ENCODE data around the gene POLR3F. TPM values are rescaled to one million over a fixed set of nuclear protein-coding genes. Genes with fewer than 3 reads are reported as not detected.
A peak's percentile ranks its signal among the peaks of the same experiment; 100 is the strongest.

The POLR3F gene, protein sequence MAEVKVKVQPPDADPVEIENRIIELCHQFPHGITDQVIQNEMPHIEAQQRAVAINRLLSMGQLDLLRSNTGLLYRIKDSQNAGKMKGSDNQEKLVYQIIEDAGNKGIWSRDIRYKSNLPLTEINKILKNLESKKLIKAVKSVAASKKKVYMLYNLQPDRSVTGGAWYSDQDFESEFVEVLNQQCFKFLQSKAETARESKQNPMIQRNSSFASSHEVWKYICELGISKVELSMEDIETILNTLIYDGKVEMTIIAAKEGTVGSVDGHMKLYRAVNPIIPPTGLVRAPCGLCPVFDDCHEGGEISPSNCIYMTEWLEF
- total RNA-seq (10 to 100 TPM in 1 of 7 donors, 1 to 10 TPM in 6; 6.9 to 12.0 (median 7.4) TPM), polyA plus RNA-seq (1 to 10 TPM; 6.7 to 9.5 (median 8.2) TPM)
- long read RNA-seq, donor 1, partial matches to known transcripts: 0 of 3 reads
- long read RNA-seq, donor 1, other reads (novel, unspliced or antisense): 0 of 3 reads
- long read RNA-seq, donor 2: 0 reads

DNA sequence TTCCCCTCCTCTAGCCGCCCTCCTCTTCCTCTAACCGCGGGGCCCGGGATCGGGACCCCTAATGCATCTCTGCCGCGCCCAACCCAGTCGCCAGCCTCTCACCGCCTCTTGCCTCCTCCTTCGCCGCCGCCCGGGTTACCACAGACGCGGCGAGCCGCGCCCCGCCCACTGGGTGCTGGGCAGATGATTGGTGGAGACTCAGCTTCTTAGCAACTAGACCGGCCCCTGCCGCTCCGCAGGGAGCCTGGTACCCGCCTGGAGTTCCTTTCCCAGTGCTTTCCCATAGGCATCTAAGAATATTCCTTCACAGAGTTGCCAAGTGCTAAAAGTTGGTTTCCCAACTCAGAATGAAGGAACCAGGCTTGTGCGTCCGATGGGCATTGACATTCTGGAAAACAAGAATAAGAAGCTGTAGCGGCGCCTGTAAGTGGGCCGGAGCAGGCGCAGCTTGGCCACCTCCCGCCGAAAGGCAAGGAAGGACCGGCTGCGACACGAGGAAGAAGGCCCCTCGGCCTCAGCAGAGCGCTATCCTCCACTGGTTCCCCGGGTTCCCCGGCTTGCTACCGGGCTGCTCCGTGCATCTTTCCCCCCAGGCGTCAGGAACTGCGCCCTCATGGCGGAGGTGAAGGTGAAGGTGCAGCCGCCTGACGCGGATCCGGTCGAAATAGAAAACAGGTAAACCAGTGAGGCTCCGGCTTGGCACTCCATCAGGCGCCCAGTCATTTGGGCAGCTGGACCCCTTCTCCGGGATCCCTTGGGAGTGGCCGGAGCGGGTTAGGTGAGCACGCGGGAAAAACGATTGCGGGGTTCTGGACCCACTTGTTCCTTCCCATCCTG lies at the start of gene POLR3F, which contains the start of gene DZANK1:
Gene POLR3F (plus strand): TSS at position 497 of the 837 bp plus-strand sequence. CDS start 117 bp downstream, at position 614.
Gene DZANK1 (minus strand): TSS at position 137 of the 837 bp plus-strand sequence. CDS start 1,672 bp downstream, outside the sequence.
- H3K27ac ChIP-seq: peak within 1 kb of the TSS; percentile 70 to 92 (median 84)
- intact Hi-C loops (cut with DNase I; ENCODE audit: low total_unique reads): no loop called here
- DNase-seq: peak; percentile 98
- no peaks in the 10 kb centered on the region for H3K9me3 ChIP-seq
- no peaks in the 10 kb centered on the region for H3K27me3 ChIP-seq (replicated peaks in 1 of 7)
- H3K4me1 ChIP-seq: peaks cover 9 to 37% (median 27%) of the 10 kb centered on the region in 6 donors
- peak within 1 kb of the TSS; percentile 69 to 99 (median 92) for H3K4me3 ChIP-seq
- H3K36me3 ChIP-seq: peaks cover 0 to 32% (median 10%) of the 10 kb centered on the region in 6 donors
- TF ChIP-seq, protein P1, sequence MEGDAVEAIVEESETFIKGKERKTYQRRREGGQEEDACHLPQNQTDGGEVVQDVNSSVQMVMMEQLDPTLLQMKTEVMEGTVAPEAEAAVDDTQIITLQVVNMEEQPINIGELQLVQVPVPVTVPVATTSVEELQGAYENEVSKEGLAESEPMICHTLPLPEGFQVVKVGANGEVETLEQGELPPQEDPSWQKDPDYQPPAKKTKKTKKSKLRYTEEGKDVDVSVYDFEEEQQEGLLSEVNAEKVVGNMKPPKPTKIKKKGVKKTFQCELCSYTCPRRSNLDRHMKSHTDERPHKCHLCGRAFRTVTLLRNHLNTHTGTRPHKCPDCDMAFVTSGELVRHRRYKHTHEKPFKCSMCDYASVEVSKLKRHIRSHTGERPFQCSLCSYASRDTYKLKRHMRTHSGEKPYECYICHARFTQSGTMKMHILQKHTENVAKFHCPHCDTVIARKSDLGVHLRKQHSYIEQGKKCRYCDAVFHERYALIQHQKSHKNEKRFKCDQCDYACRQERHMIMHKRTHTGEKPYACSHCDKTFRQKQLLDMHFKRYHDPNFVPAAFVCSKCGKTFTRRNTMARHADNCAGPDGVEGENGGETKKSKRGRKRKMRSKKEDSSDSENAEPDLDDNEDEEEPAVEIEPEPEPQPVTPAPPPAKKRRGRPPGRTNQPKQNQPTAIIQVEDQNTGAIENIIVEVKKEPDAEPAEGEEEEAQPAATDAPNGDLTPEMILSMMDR (IDR thresholded peaks at IDR 0.05 in 8 of 11, conservative IDR thresholded peaks at IDR 0.05 in 3 of 11): peak in 2 of 11 experiments; percentile 12 to 29
- peak; percentile 85 to 91 (median 89) for TF ChIP-seq POLR2AphosphoS5 (IDR thresholded peaks at IDR 0.05)
- peak in 2 of 3 donors; percentile 12 to 58 for TF ChIP-seq POLR2A (IDR thresholded peaks at IDR 0.05)
- WGBS, 5 donors: 0 to 1% (median 0%) methylated on average over 24 to 57 of the region's 57 CpGs

DNA sequence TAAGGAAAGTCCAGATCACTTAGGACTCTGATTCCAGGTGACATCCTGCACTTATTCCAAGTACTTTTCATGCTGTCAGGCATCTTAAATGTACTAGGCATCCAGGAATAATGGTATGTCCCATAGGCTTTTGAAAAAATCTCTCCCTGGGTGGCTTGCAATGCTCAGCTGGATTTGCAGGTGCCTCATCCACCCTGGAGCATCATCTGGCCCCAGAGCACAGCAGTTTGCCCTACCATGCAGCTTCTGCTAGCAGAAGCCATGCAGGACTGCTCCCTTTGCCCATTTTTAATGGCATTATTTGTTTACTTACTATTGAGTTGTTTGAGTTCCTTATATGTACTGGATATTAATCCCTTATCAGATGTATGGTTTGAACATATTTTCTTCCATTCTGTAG lies 45.6 kb upstream of the POLR3F start:
- Histone ChIP-seq H3K9me3 (no peaks in the 10 kb centered on the region), H3K4me1 (no peaks in the 10 kb centered on the region), H3K4me3 (no peak overlapping the region), H3K27ac (no peak overlapping the region), H3K36me3 (peaks cover 0 to 6% (median 0%) of the 10 kb centered on the region in 6 donors), H3K27me3 (replicated peaks in 1 of 7) (no peaks in the 10 kb centered on the region)
- DNase-seq: no peak
- intact Hi-C loops (cut with DNase I; ENCODE audit: low total_unique reads): no loop called here
- no peak for TF ChIP-seq POLR2AphosphoS5 (IDR thresholded peaks at IDR 0.05)
- no peak for TF ChIP-seq POLR2A (IDR thresholded peaks at IDR 0.05)
- TF ChIP-seq, protein P1 (IDR thresholded peaks at IDR 0.05 in 8 of 11, conservative IDR thresholded peaks at IDR 0.05 in 3 of 11): no peak

DNA sequence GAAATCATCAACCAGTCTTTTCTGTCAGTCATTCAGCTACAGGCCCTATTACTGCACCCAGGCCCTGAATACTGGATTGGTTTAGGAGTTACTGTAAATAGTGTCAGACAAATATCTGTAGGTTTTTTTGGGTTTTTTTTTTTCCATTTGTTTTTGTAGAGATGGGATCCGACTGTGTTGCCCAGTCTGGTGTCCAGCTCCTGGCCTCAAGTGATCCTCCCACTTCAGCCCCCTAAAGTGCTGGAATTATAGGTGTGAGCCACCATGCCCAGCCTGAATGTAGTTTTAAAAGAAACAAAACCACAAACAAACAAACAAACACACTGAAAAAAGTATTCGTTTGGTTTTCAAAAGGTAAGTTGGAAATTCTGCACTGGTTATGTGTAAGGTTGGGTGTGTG lies 40.0 kb upstream of the POLR3F start:
- WGBS, 5 donors: 79 to 95% (median 89%) methylated on average over 2 of the region's 2 CpGs
- Histone ChIP-seq H3K4me3 (no peak overlapping the region), H3K36me3 (peaks cover 0 to 6% (median 0%) of the 10 kb centered on the region in 6 donors), H3K27ac (no peak overlapping the region), H3K9me3 (no peaks in the 10 kb centered on the region), H3K4me1 (no peaks in the 10 kb centered on the region), H3K27me3 (replicated peaks in 1 of 7) (no peaks in the 10 kb centered on the region)
- TF ChIP-seq POLR2A (IDR thresholded peaks at IDR 0.05): no peak
- intact Hi-C loops (cut with DNase I; ENCODE audit: low total_unique reads): no loop called here
- no peak for DNase-seq

DNA sequence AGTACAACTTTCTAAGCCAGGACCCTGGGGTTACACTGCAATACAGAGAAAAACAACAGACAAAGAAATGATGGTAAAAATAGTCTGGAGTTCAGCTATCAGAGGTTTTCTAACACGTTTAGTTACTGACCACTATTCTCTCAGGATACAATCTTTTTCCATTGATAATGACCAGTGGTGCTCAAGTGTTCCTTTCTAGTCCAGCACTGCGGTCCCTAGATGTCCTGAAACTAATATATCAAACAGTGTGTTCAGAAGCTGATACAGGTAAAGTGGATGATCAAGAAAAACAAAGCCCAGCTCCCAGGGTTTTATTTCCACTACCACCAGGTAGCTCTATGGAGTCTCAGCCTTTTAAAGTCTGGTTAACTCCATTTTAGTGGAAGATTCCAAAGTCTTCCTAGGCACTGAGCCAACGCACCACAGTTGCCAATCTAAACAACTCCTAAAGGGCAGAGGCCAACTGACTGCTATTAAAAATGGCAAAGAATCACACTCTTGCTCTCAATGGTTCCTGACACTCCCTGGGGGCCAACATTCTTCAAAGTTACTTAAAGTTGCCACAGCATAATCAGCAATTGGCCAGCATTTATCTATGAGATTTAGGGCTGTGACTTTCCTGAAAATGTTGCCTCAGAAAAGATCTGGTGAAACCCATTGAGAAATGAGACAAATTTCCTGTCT lies 38.6 kb upstream of the POLR3F start:
- Histone ChIP-seq H3K36me3 (peaks cover 0 to 6% (median 0%) of the 10 kb centered on the region in 6 donors), H3K4me1 (no peaks in the 10 kb centered on the region), H3K27me3 (replicated peaks in 1 of 7) (no peaks in the 10 kb centered on the region), H3K27ac (no peak overlapping the region), H3K9me3 (no peaks in the 10 kb centered on the region), H3K4me3 (no peak overlapping the region)
- TF ChIP-seq, protein P1 (IDR thresholded peaks at IDR 0.05 in 8 of 11, conservative IDR thresholded peaks at IDR 0.05 in 3 of 11): no peak
- TF ChIP-seq POLR2A (IDR thresholded peaks at IDR 0.05) (no peak), POLR2AphosphoS5 (IDR thresholded peaks at IDR 0.05) (no peak)
- 63 to 88% (median 79%) methylated on average over 3 of the region's 3 CpGs for WGBS, 5 donors
- intact Hi-C loops (cut with DNase I; ENCODE audit: low total_unique reads): no loop called here
- no peak for DNase-seq

All from spleen (tissue), 13 donors.